GM06990 (cell line): ENCODE measurements around the gene CLCN5.

ENCODE experiments used
- DNase-seq: peaks from one replicate; pipeline ENCODE4 v3.0.0-alpha.2; 2011; ENCODE audit not compliant: insufficient read length; ENCODE audit errors: extremely low read depth
- H3K27me3 ChIP-seq: replicated peaks from 2 replicates; pipeline ENCODE4 v1.6.0; 2011; ENCODE audit warnings: low read length; ENCODE audit not compliant: control insufficient read depth, insufficient read depth
- H3K36me3 ChIP-seq: 2 replicates; pipeline ENCODE4 v1.5.1; 2011; ENCODE audit warnings: low read length; ENCODE audit not compliant: control insufficient read depth, insufficient read depth
- H3K4me3 ChIP-seq: replicated peaks from 2 replicates; pipeline ENCODE4 v1.5.1; 2011; ENCODE audit warnings: low read depth, mild to moderate bottlenecking, control low read depth, low read length
- CTCF ChIP-seq: IDR thresholded peaks from 2 replicates; pipeline ENCODE4 v1.5.1; 2011; ENCODE audit warnings: low read length, control low read depth, mild to moderate bottlenecking, inconsistent platforms; ENCODE audit not compliant: insufficient read depth, poor library complexity, severe bottlenecking

Gene CLCN5

GRCh38 chrX:49879656-49880277, 42.6 kb upstream of the CLCN5 start:
- Histone ChIP-seq H3K36me3 (no peaks in the 10 kb centered on the region), H3K27me3 (no peaks in the 10 kb centered on the region), H3K4me3 (peak overlapping the region; percentile 67)
- no peak for TF ChIP-seq CTCF
- no peak for DNase-seq

GRCh38 chrX:49880668-49881067, 41.7 kb upstream of the CLCN5 start:
- Histone ChIP-seq H3K36me3 (no peaks in the 10 kb centered on the region), H3K27me3 (no peaks in the 10 kb centered on the region), H3K4me3 (no peak overlapping the region)
- no peak for TF ChIP-seq CTCF
- no peak for DNase-seq

- TF ChIP-seq CTCF: peak; percentile 94
- no peaks in the 10 kb centered on the region for H3K27me3 ChIP-seq
- peak; percentile 25 for DNase-seq
- no peaks in the 10 kb centered on the region for H3K36me3 ChIP-seq
- no peak overlapping the region for H3K4me3 ChIP-seq
Measured at GRCh38 chrX:49884290-49884862, 38.0 kb upstream of the CLCN5 start.

- no peak overlapping the region for H3K4me3 ChIP-seq
- H3K36me3 ChIP-seq: no peaks in the 10 kb centered on the region
- TF ChIP-seq CTCF: no peak
- no peaks in the 10 kb centered on the region for H3K27me3 ChIP-seq
- DNase-seq: no peak
Measured at GRCh38 chrX:49892542-49892941, 29.9 kb upstream of the CLCN5 start.

- no peaks in the 10 kb centered on the region for H3K36me3 ChIP-seq
- H3K4me3 ChIP-seq: no peak overlapping the region
- TF ChIP-seq CTCF: no peak
- DNase-seq: no peak
- no peaks in the 10 kb centered on the region for H3K27me3 ChIP-seq
Measured at GRCh38 chrX:49896951-49897350, 25.4 kb upstream of the CLCN5 start.
